Ascending aorta (tissue), 2 donors: Measurements from ENCODE around the gene ZNF831. TPM values are rescaled to one million over a fixed set of nuclear protein-coding genes. Genes with fewer than 3 reads are reported as not detected.

Experiments
- DNase-seq, 2 donors: peaks; one replicate each; pipeline ENCODE4 v3.0.0-alpha.2; 2019; ENCODE audit warnings: low spot score in 2 of 2
- H3K27ac ChIP-seq, 2 donors: fragments of 200-600 bp; sonication (generic); one replicate each; pipeline ENCODE4 v1.5.1; 2016 to 2017; ENCODE audit warnings: mild to moderate bottlenecking in 1 of 2
- H3K27me3 ChIP-seq: fragments of 200-600 bp; sonication (generic); one replicate; pipeline ENCODE4 v1.5.1; 2017
- H3K36me3 ChIP-seq, 2 donors: fragments of 200-600 bp; sonication (generic); one replicate each; pipeline ENCODE4 v1.5.1; 2016
- H3K4me1 ChIP-seq, 2 donors: fragments of 200-600 bp; sonication (generic); one replicate each; pipeline ENCODE4 v1.5.1; 2016 to 2017; ENCODE audit warnings: mild to moderate bottlenecking in 1 of 2
- H3K4me3 ChIP-seq, 2 donors: fragments of 200-600 bp; sonication (generic); one replicate each; pipeline ENCODE4 v1.5.1; 2016 to 2017; ENCODE audit warnings: mild to moderate bottlenecking in 1 of 2
- H3K9me3 ChIP-seq, 2 donors: fragments of 200-600 bp; sonication (generic); one replicate each; pipeline ENCODE4 v1.5.1; 2016
- intact Hi-C: fragments of 100-400 bp; cut with DNase I; formaldehyde crosslinking; loops from one replicate; pipeline ENCODE4 v1.15.1; 2023
- total RNA-seq: library from RNA; depleted of rRNA; stranded (reverse); fragments of >200 nt; gene quantifications from one replicate; pipeline ENCODE4 v1.1.0, GENCODE V29; 2016
- TF ChIP-seq, protein P1 (sequence below), 3 experiments: fragments of 200-600 bp in 2 of 3; fragments of 450-650 bp in 1 of 3; sonication (generic) in 2 of 3; IDR thresholded peaks; one replicate each; pipeline ENCODE4 v1.5.1; 2016 to 2019; ENCODE audit warnings: antibody characterized with exemption in 3 of 3, mild to moderate bottlenecking in 1 of 3, moderate library complexity in 1 of 3

ZNF831 gene
- total RNA-seq, 1 donor from 2014 or later, result 0.53 TPM

DNA sequence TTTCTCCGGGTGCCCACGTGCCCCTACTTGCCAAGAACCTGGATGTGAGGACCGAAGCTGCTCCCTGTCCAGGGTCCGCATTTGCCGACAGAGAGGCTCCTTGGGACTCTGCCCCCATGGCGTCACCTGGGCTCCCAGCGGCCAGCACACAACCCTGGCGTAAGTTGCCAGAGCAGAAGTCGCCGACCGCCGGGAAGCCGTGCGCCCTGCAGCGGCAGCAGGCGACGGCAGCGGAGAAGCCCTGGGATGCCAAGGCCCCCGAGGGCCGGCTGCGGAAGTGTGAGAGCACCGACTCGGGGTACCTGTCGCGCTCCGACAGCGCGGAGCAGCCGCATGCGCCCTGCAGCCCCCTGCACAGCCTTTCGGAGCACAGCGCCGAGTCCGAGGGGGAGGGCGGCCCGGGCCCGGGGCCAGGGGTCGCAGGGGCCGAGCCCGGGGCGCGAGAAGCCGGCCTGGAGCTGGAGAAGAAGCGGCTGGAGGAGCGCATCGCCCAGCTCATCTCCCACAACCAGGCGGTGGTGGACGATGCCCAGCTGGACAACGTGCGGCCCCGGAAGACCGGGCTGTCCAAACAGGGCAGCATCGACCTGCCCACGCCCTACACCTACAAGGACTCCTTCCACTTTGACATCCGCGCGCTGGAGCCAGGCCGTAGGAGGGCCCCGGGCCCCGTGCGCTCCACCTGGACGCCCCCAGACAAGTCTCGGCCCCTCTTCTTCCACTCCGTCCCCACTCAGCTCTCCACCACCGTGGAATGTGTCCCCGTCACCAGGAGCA is 28.3 kb downstream of the ZNF831 start:
- TF ChIP-seq, protein P1, sequence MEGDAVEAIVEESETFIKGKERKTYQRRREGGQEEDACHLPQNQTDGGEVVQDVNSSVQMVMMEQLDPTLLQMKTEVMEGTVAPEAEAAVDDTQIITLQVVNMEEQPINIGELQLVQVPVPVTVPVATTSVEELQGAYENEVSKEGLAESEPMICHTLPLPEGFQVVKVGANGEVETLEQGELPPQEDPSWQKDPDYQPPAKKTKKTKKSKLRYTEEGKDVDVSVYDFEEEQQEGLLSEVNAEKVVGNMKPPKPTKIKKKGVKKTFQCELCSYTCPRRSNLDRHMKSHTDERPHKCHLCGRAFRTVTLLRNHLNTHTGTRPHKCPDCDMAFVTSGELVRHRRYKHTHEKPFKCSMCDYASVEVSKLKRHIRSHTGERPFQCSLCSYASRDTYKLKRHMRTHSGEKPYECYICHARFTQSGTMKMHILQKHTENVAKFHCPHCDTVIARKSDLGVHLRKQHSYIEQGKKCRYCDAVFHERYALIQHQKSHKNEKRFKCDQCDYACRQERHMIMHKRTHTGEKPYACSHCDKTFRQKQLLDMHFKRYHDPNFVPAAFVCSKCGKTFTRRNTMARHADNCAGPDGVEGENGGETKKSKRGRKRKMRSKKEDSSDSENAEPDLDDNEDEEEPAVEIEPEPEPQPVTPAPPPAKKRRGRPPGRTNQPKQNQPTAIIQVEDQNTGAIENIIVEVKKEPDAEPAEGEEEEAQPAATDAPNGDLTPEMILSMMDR (IDR thresholded peaks at IDR 0.05), result no peak
- no peak for DNase-seq
- Histone ChIP-seq H3K4me3 (no peak overlapping the region), H3K4me1 (no peaks in the 10 kb centered on the region), H3K27ac (no peak overlapping the region), H3K27me3 (no peaks in the 10 kb centered on the region), H3K36me3 (no peaks in the 10 kb centered on the region), H3K9me3 (no peaks in the 10 kb centered on the region)
- intact Hi-C loops, result no loop called here

DNA sequence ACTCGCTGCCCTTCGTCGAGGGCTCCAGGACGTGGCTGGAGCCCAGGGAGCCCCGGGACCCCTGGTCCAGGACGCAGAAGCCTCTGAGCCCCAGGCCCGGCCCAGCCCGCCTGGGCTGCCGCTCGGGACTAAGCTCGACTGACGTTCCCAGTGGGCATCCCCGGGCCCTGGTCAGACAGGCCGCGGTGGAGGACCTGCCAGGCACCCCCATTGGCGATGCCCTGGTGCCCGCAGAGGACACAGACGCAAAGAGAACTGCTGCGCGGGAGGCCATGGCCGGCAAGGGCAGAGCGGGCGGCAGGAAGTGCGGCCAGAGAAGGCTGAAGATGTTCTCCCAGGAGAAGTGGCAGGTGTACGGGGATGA is 28.9 kb downstream of the ZNF831 start:
- Histone ChIP-seq H3K27ac (no peak overlapping the region), H3K9me3 (no peaks in the 10 kb centered on the region), H3K4me1 (no peaks in the 10 kb centered on the region), H3K27me3 (no peaks in the 10 kb centered on the region), H3K36me3 (no peaks in the 10 kb centered on the region), H3K4me3 (no peak overlapping the region)
- DNase-seq, result no peak
- TF ChIP-seq, protein P1 (IDR thresholded peaks at IDR 0.05), result no peak
- intact Hi-C loops, result no loop called here

DNA sequence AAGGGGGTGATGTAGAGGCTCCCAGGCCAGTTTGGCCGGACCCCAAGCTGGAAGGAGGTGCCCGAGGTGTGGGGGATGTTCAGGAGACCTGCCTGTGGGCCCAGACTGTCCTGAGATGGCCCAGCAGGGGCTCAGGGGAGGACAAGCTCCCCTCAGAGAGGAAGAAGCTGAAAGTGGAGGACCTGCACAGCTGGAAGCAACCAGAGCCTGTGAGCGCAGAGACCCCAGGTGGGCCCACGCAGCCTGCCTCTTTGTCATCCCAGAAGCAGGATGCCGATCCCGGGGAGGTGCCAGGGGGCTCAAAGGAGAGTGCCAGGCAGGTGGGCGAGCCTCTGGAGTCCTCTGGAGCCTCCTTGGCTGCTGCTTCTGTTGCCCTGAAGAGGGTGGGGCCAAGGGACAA is 29.7 kb downstream of the ZNF831 start:
- intact Hi-C loops, result no loop called here
- no peak overlapping the region for H3K27ac ChIP-seq
- no peaks in the 10 kb centered on the region for H3K9me3 ChIP-seq
- no peaks in the 10 kb centered on the region for H3K4me1 ChIP-seq
- no peak overlapping the region for H3K4me3 ChIP-seq
- H3K27me3 ChIP-seq, result no peaks in the 10 kb centered on the region
- no peaks in the 10 kb centered on the region for H3K36me3 ChIP-seq
- DNase-seq, result no peak
- TF ChIP-seq, protein P1 (IDR thresholded peaks at IDR 0.05), result no peak

DNA sequence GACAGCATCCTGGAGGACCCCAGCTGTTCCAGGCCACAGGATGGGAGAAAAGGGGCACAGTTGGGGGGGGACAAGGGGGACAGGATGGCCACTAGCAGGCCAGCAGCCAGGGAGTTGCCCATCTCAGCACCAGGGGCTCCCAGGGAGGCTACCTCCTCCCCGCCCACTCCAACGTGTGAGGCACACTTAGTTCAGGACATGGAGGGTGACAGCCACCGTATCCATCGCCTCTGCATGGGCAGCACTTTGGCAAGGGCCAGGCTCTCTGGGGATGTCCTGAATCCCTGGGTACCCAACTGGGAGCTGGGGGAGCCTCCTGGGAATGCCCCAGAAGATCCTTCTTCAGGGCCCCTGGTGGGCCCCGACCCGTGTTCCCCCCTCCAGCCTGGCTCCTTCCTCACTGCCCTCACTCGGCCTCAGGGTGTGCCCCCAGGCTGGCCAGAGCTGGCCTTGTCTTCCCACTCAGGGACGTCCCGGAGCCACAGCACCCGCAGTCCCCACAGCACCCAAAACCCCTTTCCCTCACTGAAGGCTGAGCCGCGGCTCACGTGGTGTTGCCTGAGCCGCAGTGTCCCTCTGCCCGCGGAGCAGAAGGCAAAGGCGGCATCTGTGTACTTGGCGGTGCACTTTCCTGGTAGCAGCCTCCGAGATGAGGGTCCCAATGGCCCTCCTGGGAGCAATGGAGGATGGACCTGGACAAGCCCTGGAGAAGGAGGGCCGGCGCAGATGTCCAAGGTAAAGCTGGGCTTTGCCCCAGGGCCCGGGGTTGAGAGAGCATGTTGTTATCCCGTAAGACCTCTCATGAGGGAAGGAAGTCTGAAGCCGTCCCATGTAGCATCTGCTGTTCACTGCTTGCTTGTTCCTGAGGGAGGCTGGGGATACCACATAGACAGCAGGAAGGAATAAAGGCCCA is 30.7 kb downstream of the ZNF831 start:
- H3K27ac ChIP-seq, result no peak overlapping the region
- H3K36me3 ChIP-seq, result no peaks in the 10 kb centered on the region
- no peak overlapping the region for H3K4me3 ChIP-seq
- no peaks in the 10 kb centered on the region for H3K9me3 ChIP-seq
- intact Hi-C loops, result no loop called here
- no peaks in the 10 kb centered on the region for H3K4me1 ChIP-seq
- TF ChIP-seq, protein P1 (IDR thresholded peaks at IDR 0.05), result no peak
- H3K27me3 ChIP-seq, result no peaks in the 10 kb centered on the region
- DNase-seq, result no peak

DNA sequence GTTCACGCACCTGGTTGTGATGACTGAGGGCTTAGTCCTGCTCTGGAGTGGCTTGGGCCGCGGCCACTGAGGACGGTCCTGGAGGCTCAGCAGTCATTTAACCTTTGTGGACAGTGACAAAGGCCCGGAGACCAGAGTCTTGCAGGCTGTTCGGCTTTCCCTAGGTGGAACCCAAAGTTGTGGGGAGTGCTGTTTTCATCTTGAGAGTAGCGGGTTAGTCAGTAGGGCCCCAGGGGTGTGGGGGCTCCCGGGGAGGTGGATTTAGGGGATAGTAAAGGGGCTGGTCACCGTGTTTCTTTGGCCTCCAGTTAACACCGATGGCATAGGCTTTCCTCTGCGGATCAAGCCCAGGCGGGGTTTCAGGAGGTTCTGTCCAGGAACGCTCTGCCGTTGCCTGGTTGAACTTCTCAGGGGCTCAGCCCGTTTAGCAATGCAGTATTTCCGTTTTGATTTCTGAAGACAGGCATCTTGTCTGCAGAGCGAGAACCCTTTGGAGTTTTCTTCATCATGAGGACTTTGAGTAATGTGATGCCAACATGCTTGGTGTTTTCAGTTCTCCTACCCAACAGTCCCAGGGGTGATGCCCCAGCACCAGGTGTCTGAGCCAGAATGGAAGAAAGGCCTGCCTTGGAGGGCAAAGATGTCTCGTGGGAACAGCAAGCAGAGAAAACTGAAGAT is 31.8 kb downstream of the ZNF831 start:
- no peaks in the 10 kb centered on the region for H3K9me3 ChIP-seq
- no peak overlapping the region for H3K4me3 ChIP-seq
- H3K27me3 ChIP-seq, result no peaks in the 10 kb centered on the region
- H3K4me1 ChIP-seq, result no peaks in the 10 kb centered on the region
- H3K36me3 ChIP-seq, result no peaks in the 10 kb centered on the region
- intact Hi-C loops, result no loop called here
- TF ChIP-seq, protein P1 (IDR thresholded peaks at IDR 0.05), result no peak
- no peak overlapping the region for H3K27ac ChIP-seq
- no peak for DNase-seq
